SK-N-SH treated with all-trans-retinoic acid at 6 μM for 48 hours (cell line): Measurements from ENCODE around the gene MESD.

Experiments
- ATAC-seq: fragments of 200-7000 bp; cut with Tn5 transposase; 3 replicates; pipeline ENCODE4 v1.9.1; 2020; ENCODE audit warnings: mild to moderate bottlenecking, moderate library complexity
- ARNTL ChIP-seq: fragments of 450-650 bp; formaldehyde crosslinking; IDR thresholded peaks from 2 replicates; pipeline ENCODE4 v1.5.0; 2020; ENCODE audit warnings: low read depth, mild to moderate bottlenecking, moderate library complexity, borderline replicate concordance
- BACH2 ChIP-seq: fragments of 250-450 bp; sonication (Bioruptor Pico); IDR thresholded peaks from 2 replicates; pipeline ENCODE4 v1.9.0; 2021; ENCODE audit warnings: mild to moderate bottlenecking, borderline replicate concordance
- ESRRG ChIP-seq: fragments of 250-450 bp; sonication (Bioruptor Pico); IDR thresholded peaks from 2 replicates; pipeline ENCODE4 v1.6.1; 2021; ENCODE audit warnings: mild to moderate bottlenecking
- GLIS3 ChIP-seq: fragments of 250-450 bp; sonication (Bioruptor Pico); IDR thresholded peaks from 2 replicates; pipeline ENCODE4 v1.5.0; 2020; ENCODE audit warnings: mild to moderate bottlenecking, moderate library complexity
- ISL1 ChIP-seq: fragments of 250-450 bp; sonication (Bioruptor Pico); IDR thresholded peaks from 2 replicates; pipeline ENCODE4 v2.1.2; 2022; ENCODE audit warnings: mild to moderate bottlenecking, moderate library complexity
- OSR1 ChIP-seq: fragments of 250-450 bp; sonication (Bioruptor Pico); IDR thresholded peaks from 2 replicates; pipeline ENCODE4 v1.8.0; 2022; ENCODE audit warnings: moderate library complexity, mild to moderate bottlenecking, inconsistent platforms
- PPARA ChIP-seq: fragments of 250-450 bp; sonication (Bioruptor Pico); IDR thresholded peaks from 2 replicates; pipeline ENCODE4 v1.5.0; 2020; ENCODE audit warnings: mild to moderate bottlenecking, borderline replicate concordance
- RARB ChIP-seq: fragments of 250-450 bp; sonication (Bioruptor Pico); IDR thresholded peaks from 2 replicates; pipeline ENCODE4 v1.8.0; 2021; ENCODE audit warnings: mild to moderate bottlenecking, moderate library complexity
- SNAI2 ChIP-seq: fragments of 250-450 bp; sonication (Bioruptor Pico); IDR thresholded peaks from 2 replicates; pipeline ENCODE4 v1.5.0; 2020; ENCODE audit warnings: mild to moderate bottlenecking, moderate library complexity
- TCF4 ChIP-seq: fragments of 250-450 bp; sonication (Bioruptor Pico); IDR thresholded peaks from 2 replicates; pipeline ENCODE4 v1.8.0; 2021; ENCODE audit warnings: mild to moderate bottlenecking, moderate library complexity, borderline replicate concordance
- TOX ChIP-seq: fragments of 250-450 bp; sonication (Bioruptor Pico); IDR thresholded peaks from 2 replicates; pipeline ENCODE4 v1.8.0; 2021; ENCODE audit warnings: mild to moderate bottlenecking, moderate library complexity, borderline replicate concordance
- ZC3H10 ChIP-seq: fragments of 250-450 bp; sonication (Bioruptor Pico); IDR thresholded peaks from 2 replicates; pipeline ENCODE4 v1.5.1; 2021; ENCODE audit warnings: mild to moderate bottlenecking, moderate library complexity
- ZFP3 ChIP-seq: fragments of 250-450 bp; sonication (Bioruptor Pico); IDR thresholded peaks from 2 replicates; pipeline ENCODE4 v1.5.0; 2020; ENCODE audit warnings: mild to moderate bottlenecking, moderate library complexity
- ZFP30 ChIP-seq: fragments of 450-650 bp; formaldehyde crosslinking; IDR thresholded peaks from 2 replicates; pipeline ENCODE4 v1.5.0; 2022; ENCODE audit warnings: mild to moderate bottlenecking, moderate library complexity
- ZNF565 ChIP-seq: fragments of 450-650 bp; formaldehyde crosslinking; conservative IDR thresholded peaks from 2 replicates; pipeline ENCODE4 v1.5.0; 2020; ENCODE audit warnings: low read depth, mild to moderate bottlenecking, moderate library complexity
- ZNF70 ChIP-seq: fragments of 450-650 bp; formaldehyde crosslinking; IDR thresholded peaks from 2 replicates; pipeline ENCODE4 v1.5.0; 2020; ENCODE audit warnings: mild to moderate bottlenecking, moderate library complexity
- ZNF8 ChIP-seq: fragments of 450-650 bp; formaldehyde crosslinking; IDR thresholded peaks from 2 replicates; pipeline ENCODE4 v1.5.0; 2020; ENCODE audit warnings: mild to moderate bottlenecking, moderate library complexity
- TF ChIP-seq, protein P1 (sequence below): fragments of 250-450 bp; sonication (Bioruptor Pico); IDR thresholded peaks from 2 replicates; pipeline ENCODE4 v1.5.1; 2020; ENCODE audit warnings: low read depth, mild to moderate bottlenecking, moderate library complexity
- TF ChIP-seq, protein P2 (sequence below): fragments of 250-450 bp; sonication (Bioruptor Pico); IDR thresholded peaks from 2 replicates; pipeline ENCODE4 v1.8.0; 2021; ENCODE audit warnings: low read depth, mild to moderate bottlenecking, moderate library complexity, borderline replicate concordance
- TF ChIP-seq, protein P3 (sequence below): fragments of 250-450 bp; sonication (Bioruptor Pico); IDR thresholded peaks from 2 replicates; pipeline ENCODE4 v1.5.1; 2021; ENCODE audit warnings: mild to moderate bottlenecking, moderate library complexity
- TF ChIP-seq, protein P4 (sequence below): fragments of 250-450 bp; sonication (Bioruptor Pico); IDR thresholded peaks from 2 replicates; pipeline ENCODE4 v1.5.0; 2020; ENCODE audit warnings: mild to moderate bottlenecking, moderate library complexity
- TF ChIP-seq, protein P5 (sequence below): fragments of 250-450 bp; sonication (Bioruptor Pico); IDR thresholded peaks from 2 replicates; pipeline ENCODE4 v1.8.0; 2020; ENCODE audit warnings: mild to moderate bottlenecking, moderate library complexity, borderline replicate concordance

MESD gene

DNA sequence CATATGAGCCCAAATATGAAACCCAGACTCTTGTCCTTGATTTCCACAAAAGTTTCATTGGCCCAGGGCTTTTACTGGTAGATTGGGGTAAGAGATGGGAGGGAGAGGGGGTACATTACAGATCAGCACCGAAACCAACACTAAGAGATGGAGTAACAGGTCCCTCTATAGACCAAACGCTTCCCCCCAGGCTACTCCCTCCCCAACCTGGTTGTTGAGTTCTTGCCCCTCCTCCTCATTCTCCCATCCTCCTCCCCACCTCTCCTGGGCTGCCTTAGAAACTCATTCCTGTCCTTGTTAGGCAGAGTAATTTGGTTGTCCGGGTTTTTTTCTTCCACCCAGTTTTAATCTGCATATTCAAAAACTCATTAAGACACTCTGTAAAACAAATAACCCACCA, 74.1 kb downstream of the MESD start:
- TF ChIP-seq ZC3H10 (CRISPR knock-in tag) = no peak
- no peak for TF ChIP-seq GLIS3
- TF ChIP-seq, protein P1, sequence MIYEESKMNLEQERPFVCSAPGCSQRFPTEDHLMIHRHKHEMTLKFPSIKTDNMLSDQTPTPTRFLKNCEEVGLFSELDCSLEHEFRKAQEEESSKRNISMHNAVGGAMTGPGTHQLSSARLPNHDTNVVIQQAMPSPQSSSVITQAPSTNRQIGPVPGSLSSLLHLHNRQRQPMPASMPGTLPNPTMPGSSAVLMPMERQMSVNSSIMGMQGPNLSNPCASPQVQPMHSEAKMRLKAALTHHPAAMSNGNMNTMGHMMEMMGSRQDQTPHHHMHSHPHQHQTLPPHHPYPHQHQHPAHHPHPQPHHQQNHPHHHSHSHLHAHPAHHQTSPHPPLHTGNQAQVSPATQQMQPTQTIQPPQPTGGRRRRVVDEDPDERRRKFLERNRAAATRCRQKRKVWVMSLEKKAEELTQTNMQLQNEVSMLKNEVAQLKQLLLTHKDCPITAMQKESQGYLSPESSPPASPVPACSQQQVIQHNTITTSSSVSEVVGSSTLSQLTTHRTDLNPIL (CRISPR knock-in tag) = no peak
- no peak for TF ChIP-seq ZNF70 (CRISPR knock-in tag)
- TF ChIP-seq TCF4 = no peak
- TF ChIP-seq, all 23 proteins: peak for 0
- no peak for ATAC-seq

DNA sequence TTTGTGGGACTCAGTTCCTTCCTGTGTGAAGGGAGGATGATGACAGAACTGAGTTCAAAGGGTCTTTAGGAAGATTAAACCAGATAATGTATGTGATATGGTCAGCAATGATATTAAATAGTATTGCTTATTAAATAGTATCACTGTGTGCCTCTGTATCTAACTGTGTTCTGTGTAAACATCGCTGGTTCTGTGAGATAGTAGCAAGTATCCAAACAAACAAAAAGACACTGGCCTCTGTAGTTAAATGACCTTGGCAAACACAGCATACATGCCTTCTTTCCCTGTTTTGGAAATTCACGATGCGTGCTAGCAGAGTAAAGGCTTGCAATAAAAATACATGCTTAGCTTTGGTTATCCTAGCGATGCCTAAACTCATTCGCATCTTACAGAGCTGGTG, 76.1 kb downstream of the MESD start:
- no peak for ATAC-seq
- TF ChIP-seq ARNTL (CRISPR knock-in tag) (no peak), ZFP30 (CRISPR knock-in tag) (no peak), SNAI2 (CRISPR knock-in tag) (no peak), ISL1 (CRISPR knock-in tag) (no peak), PPARA (CRISPR knock-in tag) (no peak), ESRRG (no peak), ZNF8 (CRISPR knock-in tag) (no peak), BACH2 (CRISPR knock-in tag) (no peak), OSR1 (CRISPR knock-in tag) (no peak), ZFP3 (no peak), ZNF70 (CRISPR knock-in tag) (no peak), ZNF565 (no peak), TOX (CRISPR knock-in tag) (no peak), ZC3H10 (CRISPR knock-in tag) (no peak)
- TF ChIP-seq, protein P2, sequence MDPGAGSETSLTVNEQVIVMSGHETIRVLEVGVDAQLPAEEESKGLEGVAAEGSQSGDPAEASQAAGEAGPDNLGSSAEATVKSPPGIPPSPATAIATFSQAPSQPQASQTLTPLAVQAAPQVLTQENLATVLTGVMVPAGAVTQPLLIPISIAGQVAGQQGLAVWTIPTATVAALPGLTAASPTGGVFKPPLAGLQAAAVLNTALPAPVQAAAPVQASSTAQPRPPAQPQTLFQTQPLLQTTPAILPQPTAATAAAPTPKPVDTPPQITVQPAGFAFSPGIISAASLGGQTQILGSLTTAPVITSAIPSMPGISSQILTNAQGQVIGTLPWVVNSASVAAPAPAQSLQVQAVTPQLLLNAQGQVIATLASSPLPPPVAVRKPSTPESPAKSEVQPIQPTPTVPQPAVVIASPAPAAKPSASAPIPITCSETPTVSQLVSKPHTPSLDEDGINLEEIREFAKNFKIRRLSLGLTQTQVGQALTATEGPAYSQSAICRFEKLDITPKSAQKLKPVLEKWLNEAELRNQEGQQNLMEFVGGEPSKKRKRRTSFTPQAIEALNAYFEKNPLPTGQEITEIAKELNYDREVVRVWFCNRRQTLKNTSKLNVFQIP (CRISPR knock-in tag) = no peak
- TF ChIP-seq, protein P3, sequence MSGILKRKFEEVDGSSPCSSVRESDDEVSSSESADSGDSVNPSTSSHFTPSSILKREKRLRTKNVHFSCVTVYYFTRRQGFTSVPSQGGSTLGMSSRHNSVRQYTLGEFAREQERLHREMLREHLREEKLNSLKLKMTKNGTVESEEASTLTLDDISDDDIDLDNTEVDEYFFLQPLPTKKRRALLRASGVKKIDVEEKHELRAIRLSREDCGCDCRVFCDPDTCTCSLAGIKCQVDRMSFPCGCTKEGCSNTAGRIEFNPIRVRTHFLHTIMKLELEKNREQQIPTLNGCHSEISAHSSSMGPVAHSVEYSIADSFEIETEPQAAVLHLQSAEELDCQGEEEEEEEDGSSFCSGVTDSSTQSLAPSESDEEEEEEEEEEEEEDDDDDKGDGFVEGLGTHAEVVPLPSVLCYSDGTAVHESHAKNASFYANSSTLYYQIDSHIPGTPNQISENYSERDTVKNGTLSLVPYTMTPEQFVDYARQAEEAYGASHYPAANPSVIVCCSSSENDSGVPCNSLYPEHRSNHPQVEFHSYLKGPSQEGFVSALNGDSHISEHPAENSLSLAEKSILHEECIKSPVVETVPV (CRISPR knock-in tag) = no peak
- TF ChIP-seq, protein P4, sequence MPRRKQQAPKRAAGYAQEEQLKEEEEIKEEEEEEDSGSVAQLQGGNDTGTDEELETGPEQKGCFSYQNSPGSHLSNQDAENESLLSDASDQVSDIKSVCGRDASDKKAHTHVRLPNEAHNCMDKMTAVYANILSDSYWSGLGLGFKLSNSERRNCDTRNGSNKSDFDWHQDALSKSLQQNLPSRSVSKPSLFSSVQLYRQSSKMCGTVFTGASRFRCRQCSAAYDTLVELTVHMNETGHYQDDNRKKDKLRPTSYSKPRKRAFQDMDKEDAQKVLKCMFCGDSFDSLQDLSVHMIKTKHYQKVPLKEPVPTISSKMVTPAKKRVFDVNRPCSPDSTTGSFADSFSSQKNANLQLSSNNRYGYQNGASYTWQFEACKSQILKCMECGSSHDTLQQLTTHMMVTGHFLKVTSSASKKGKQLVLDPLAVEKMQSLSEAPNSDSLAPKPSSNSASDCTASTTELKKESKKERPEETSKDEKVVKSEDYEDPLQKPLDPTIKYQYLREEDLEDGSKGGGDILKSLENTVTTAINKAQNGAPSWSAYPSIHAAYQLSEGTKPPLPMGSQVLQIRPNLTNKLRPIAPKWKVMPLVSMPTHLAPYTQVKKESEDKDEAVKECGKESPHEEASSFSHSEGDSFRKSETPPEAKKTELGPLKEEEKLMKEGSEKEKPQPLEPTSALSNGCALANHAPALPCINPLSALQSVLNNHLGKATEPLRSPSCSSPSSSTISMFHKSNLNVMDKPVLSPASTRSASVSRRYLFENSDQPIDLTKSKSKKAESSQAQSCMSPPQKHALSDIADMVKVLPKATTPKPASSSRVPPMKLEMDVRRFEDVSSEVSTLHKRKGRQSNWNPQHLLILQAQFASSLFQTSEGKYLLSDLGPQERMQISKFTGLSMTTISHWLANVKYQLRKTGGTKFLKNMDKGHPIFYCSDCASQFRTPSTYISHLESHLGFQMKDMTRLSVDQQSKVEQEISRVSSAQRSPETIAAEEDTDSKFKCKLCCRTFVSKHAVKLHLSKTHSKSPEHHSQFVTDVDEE = no peak

DNA sequence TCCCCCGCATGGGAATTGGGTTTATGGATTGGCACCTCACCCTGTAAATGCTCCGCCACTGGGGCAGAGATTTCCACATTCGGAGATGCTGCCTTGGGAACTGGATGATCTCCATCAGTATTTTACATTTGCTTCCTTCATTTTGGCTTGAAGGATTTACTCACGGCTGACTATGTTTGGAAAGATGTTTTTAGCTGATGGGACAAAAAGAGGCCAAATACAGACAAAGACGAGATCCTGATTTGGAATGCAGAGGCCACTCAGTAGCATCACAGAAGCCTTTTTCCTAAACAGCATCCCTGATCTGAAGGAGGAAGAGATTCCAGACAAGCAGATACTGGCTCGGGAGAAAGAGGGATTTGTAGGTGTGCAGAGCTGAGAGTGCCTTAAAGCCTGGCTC, 76.9 kb downstream of the MESD start:
- ATAC-seq = no peak
- TF ChIP-seq, protein P5, sequence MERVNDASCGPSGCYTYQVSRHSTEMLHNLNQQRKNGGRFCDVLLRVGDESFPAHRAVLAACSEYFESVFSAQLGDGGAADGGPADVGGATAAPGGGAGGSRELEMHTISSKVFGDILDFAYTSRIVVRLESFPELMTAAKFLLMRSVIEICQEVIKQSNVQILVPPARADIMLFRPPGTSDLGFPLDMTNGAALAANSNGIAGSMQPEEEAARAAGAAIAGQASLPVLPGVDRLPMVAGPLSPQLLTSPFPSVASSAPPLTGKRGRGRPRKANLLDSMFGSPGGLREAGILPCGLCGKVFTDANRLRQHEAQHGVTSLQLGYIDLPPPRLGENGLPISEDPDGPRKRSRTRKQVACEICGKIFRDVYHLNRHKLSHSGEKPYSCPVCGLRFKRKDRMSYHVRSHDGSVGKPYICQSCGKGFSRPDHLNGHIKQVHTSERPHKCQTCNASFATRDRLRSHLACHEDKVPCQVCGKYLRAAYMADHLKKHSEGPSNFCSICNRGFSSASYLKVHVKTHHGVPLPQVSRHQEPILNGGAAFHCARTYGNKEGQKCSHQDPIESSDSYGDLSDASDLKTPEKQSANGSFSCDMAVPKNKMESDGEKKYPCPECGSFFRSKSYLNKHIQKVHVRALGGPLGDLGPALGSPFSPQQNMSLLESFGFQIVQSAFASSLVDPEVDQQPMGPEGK (CRISPR knock-in tag) = no peak
- TF ChIP-seq ZC3H10 (CRISPR knock-in tag) = no peak
- TF ChIP-seq RARB (CRISPR knock-in tag) = no peak
- TF ChIP-seq, protein P4 = no peak
- no peak for TF ChIP-seq SNAI2 (CRISPR knock-in tag)
- TF ChIP-seq ISL1 (CRISPR knock-in tag) = no peak
- TF ChIP-seq BACH2 (CRISPR knock-in tag) = no peak
- no peak for TF ChIP-seq ZNF70 (CRISPR knock-in tag)
- no peak for TF ChIP-seq OSR1 (CRISPR knock-in tag)
- no peak for TF ChIP-seq ZNF565
- TF ChIP-seq, protein P2 (CRISPR knock-in tag) = no peak
- TF ChIP-seq ZNF8 (CRISPR knock-in tag) = no peak
